Renal pelvis (tissue), 4 donors: ENCODE results near the gene PFDN6. TPM values are rescaled to one million over a fixed set of nuclear protein-coding genes. Genes with fewer than 3 reads are reported as not detected.
"Not testable (repeated sequence)": the region's sequence is repeated elsewhere in the genome, so short reads cannot be mapped to it uniquely, and the experiment has no call there.

Source experiments
- DNase-seq: peaks from one replicate; pipeline ENCODE4 v3.0.0-alpha.2; 2013
- polyA plus RNA-seq, 3 donors: library from polyadenylated mRNA; unstranded; fragments of 120-200 nt; gene quantifications; one replicate each; pipeline ENCODE4 v1.2.1, GENCODE V29; 2013; ENCODE audit not compliant: insufficient read length in 3 of 3

The PFDN6 gene
- polyA plus RNA-seq, 3 donors: 74.9 to 83.0 (median 75.8) TPM

DNA sequence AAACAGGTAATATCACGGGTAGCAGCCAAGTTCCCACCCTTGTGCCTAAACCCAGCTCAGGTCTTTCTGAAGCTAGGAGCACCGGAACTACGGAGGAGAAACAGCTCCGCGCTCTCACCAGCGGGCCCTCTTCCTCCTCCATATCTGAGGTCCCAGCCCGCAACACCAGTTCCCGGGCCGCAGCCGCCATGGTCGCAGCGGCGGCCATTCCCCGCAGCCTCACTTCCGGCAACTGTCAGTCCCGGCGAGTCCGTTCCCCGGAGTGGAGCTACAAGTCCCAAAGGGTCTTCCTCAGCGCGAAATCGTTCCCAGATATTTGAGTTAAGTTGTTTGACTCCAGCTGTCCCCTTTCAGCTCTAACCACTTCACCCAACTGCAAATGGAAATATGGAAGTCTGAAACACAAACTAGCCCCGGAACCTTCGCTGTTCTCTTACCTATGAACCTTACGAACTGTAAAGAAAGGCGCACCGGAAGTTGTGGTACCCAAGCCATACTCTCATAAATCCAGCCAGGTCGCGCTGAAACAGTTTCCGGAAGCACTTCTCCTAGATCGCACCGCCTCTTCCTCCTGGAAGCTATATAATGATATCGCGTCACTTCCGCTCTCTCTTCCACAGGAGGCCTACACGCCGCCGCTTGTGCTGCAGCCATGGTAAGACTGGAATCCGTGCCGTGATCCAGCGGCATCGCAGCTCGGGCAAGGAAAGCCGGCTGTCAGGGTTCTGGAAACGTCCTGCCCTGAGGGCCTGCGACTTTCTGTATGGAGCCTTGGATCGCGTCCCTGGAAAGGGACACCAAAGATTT, 17.7 kb upstream of the PFDN6 start, which contains the start of the genes RPS18 and VPS52:
Gene RPS18, plus strand, starts transcription at position 608 of the 807 bp plus-strand sequence. Its CDS starts 45 bp downstream, at position 653.
Gene VPS52, minus strand, starts transcription at position 409 of the 807 bp plus-strand sequence. Its CDS starts 201 bp downstream, at position 208.
- DNase-seq: peak; percentile 99

DNA sequence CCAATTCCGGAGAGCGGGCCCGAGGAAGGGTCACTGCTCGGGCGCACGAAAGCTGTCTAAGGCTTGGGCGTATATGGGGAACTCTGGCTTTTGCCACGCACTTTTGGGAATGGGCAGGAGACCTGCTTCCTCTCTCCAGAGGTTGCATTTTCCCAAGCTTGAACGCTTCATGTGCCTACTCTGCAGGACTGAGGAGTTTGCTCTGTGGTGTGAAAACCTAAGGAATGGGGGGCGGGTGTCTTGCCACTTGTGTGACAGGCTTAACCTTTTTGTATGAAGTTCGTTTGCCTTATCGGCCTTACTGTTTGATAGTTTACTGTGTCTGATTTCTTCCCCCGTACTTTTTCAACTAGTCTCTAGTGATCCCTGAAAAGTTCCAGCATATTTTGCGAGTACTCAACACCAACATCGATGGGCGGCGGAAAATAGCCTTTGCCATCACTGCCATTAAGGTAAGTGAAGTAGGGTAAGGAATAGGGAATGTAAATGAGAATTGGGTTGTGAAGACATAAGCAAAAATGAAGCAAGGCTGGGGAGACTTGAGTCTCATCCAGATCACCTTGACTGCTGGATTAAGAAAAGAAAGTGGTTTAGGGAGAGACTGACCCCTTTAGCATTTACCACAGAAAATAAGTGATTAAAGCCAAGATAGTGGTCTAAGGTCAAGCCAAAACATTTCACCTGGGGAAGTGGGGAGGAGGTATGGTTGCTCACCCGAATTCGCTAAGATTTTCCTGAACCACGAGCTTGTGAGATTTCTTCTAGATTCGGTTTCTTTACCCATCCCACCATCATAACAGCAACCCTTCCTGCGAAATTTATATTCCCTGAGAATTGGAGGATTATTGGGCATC, 16.9 kb upstream of the PFDN6 start:
- DNase-seq: no peak

DNA sequence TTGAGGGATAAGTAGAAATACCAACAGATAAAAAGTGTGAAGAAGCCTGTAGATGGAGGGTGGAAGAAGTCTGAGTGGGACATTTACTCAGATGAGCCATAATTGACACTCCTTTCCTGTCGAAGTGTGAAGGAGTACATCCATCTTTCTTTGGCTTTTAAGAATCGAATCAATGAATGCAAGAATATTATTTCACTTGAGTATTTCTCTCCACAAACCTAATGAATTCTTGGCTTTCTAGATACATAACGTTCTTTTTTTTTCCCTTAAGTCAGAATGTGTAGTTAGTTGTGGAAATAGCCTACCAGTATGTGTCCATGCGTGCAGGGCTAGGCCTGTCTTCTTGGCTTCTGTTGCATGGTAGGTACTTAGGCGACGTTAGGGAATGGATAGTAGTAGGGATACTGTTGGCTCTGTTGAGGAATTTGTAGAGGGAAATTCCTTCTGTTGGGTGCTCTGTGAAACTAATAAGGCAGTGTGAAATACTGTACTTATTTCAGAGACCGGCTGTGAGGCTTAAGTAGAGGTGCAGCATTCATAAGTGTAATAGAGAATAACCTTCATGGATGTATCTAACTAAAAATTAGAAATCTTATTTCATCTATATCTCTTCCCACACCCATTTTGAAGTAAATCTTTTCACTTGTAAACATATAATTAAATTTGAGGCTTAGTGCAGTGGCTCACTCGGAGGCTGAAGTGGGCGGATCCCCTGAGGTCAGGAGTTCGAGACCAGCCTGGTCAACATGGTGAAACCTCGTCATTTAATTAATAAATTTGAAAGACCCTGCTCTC, 16.1 kb upstream of the PFDN6 start:
- DNase-seq: no peak

DNA sequence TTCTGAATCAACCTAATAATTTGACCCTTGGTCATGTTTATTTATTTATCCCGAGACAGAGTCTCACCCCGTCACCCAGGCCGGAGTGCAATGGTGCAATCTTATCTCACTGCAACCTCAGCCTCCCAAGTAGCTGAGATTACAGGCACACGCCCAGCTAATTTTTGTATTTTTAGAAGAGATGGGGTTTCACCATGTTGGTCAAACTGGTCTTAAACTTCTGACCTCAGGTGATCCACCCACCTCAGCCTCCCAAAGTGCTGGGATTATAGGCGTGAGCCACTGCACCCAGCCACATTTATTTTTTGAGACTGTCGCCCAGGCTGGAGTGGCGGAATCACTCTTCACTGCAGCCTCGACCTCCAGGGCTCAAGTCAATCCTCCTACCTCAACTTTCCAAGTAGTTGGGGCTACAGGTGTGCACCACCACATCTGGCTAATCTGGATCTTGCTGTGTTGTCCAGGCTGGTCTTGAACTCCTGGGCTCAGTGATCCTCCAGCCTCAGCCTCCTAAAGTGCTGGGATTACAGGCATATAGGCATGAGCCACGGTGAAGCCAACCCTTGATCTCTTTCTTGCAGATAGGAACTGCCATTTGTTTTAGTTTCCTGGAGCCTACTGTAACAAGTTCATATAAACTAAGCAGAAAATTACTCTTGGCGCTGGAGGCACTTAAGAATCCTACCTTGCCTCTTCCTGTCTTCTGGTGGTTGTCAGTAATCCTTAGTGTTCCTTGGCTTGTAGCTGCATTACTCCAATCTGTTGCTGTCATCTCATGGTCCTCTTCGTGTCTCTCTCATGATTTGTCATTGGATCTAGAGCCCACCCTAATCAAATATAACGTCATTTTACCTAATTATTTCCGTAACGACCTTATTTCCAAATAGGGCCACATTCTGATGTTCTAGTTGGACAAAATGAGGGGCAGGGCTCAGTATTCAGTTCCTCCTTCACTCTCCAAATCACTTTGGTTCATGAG, 15.2 kb upstream of the PFDN6 start:
- DNase-seq: no peak

DNA sequence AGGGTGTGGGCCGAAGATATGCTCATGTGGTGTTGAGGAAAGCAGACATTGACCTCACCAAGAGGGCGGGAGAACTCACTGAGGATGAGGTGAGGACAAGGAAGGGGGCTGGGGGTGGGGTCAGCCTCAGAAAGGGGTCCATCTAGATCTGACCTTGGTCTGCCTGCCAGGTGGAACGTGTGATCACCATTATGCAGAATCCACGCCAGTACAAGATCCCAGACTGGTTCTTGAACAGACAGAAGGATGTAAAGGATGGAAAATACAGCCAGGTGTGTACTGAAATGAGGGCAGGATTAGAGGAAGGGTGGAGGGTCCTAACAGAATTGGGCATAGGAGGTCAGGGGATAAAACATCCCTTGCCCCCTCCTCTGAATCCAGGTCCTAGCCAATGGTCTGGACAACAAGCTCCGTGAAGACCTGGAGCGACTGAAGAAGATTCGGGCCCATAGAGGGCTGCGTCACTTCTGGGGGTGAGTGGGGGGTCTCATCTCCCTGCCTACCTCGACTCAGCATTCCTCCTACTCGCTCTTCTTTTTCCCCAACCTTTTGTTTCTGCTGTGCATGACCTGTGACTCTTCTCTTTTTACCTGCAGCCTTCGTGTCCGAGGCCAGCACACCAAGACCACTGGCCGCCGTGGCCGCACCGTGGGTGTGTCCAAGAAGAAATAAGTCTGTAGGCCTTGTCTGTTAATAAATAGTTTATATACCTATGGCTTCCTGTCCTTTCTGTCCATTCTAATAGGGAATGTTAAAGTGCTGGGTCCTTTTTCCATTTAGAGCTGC, 13.4 kb upstream of the PFDN6 start:
- DNase-seq: not testable (repeated sequence)

GRCh38 chr6:33276581-33276863, 12.9 kb upstream of the PFDN6 start:
- no peak for DNase-seq

GRCh38 chr6:33276864-33277662, 12.3 kb upstream of the PFDN6 start, which contains the start of gene B3GALT4:
TSS of gene B3GALT4 (plus strand) at chr6:33277123. CDS start at chr6:33277420, 297 bp downstream.
- peak; percentile 73 for DNase-seq

DNA sequence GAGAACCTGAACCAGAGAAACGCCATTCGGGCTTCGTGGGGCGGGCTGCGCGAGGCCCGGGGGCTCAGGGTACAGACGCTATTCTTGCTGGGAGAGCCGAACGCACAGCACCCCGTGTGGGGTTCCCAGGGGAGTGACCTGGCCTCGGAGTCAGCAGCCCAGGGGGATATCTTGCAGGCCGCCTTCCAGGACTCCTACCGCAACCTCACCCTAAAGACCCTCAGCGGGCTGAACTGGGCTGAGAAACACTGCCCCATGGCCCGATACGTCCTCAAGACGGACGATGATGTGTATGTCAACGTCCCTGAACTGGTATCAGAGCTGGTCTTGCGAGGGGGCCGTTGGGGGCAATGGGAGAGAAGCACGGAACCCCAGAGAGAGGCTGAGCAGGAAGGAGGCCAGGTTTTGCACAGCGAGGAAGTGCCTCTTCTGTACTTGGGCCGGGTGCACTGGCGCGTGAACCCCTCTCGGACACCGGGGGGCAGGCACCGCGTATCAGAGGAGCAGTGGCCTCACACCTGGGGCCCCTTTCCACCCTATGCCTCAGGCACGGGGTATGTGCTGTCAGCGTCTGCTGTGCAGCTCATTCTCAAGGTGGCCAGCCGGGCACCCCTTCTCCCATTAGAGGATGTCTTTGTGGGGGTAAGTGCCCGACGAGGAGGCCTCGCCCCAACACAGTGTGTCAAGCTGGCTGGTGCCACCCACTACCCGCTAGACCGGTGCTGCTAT, 11.6 kb upstream of the PFDN6 start:
- no peak for DNase-seq

DNA sequence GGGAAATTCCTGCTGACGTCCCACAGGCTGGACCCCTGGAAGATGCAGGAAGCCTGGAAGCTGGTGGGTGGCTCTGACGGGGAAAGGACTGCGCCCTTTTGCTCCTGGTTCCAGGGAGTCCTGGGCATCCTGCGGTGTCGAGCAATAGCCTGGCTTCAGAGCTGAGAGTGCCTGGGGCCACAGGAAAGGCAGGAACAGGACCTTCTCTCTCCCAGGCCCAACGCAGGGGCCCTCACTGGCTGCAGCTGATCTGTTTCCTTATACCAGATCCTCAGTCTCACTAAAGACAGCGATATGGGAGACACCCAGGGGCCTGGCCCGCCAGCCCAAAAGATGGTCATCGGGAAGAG, 11.0 kb upstream of the PFDN6 start:
- DNase-seq: no peak

GRCh38 chr6:33278810-33279209, 10.6 kb upstream of the PFDN6 start:
- no peak for DNase-seq

- DNase-seq: no peak
Observed at GRCh38 chr6:33279257-33279695, 10.1 kb upstream of the PFDN6 start.

GRCh38 chr6:33279971-33280511, 9.4 kb upstream of the PFDN6 start:
- DNase-seq: peak; percentile 39

GRCh38 chr6:33280539-33280938, 8.9 kb upstream of the PFDN6 start:
- no peak for DNase-seq

GRCh38 chr6:33285214-33285613, 4.2 kb upstream of the PFDN6 start:
- DNase-seq: not testable (repeated sequence)

DNA sequence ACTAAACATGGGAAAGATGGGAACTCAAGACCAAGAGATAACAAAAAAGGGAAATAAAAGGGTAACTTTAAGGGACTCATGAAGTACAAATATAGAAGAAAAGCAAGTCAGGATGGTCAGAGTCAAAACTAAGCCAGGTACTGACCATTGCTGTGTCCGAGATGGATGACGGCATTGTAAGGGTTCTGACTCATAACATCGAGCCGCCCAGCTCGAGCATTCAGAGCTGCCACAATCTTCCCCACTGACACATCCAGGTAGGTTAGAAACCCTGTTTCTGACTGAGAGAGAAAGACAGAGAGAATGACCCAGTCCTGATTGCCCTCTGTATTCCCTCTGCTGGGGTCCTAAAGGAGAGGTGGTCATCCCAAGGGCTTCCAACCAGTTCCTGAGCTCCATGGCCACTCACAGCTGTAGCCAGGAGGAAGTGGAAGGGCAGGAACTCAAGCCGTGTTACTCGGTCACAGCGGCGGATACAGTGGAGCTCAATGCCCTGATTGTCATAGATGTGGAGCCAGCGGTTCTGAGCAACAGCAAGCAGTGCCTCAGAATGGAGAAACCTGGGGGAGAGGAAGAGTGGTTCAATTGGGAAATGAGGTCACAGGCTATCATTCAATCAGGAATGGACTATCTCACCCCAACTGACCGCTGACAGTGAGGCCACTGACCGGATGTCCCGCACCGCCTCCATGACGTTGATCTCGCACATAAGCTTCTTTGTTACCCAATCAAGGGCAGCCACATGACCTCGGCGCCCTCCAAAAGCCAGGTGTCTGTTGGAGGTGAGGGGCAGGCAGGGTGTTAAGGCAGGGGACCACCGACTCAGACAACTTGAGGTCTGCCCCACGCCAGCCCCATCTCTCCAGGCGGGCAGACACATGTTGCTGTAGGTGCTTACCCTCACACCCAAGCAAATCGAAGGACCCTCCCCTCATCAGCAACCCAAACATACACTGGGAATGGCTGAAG, 2.2 kb upstream of the PFDN6 start:
- no peak for DNase-seq

DNA sequence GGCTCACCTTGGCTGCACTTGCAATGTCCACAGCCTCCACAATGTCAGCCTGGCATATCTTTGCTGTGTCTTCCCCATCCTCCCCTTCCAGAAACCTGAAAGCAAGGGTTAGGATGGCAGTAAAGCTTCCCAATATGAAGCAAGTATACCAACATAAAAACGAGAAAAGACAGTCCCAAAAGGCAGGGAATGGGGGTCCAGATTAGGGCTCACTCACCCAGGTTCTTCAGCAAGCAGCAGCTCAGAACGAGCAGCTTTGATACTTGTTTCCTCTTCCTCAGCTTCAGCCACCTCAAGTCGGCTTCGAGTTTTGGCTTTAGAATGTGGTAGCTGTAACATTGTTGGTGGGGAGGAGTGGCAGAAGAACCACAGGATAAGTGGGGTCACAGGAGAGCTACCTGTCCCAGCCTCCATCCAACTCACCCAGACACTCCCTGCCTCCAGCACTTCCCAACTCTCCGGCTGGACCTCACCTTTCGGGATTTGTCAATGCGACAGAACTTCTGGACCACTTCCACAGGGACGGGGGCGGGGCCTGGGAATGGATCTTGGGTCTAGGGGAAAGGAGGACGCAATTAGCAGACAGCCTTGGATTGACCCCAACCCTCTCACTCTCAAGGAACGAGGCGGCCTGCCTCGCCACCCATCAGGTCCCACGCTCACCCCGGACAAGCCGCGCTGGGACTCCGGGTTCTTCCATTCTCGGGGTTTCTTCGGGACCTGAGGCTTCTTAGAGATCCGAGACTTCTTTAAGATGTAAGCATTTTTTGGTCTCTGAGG, 1.1 kb upstream of the PFDN6 start:
- no peak for DNase-seq
